ENCODE data around the gene FBXO40. TPM values are rescaled to one million over a fixed set of nuclear protein-coding genes. Genes with fewer than 3 reads are reported as not detected.
A peak's percentile ranks its signal among the peaks of the same experiment; 100 is the strongest.

FBXO40 gene
- total and polyA plus RNA-seq, 9 of the 15 experiments (the other 6 are each of a cell fraction or from before 2014, with no cell fraction given): 0.01 to 0.05 (median 0.04) TPM; not detected in 3

DNA sequence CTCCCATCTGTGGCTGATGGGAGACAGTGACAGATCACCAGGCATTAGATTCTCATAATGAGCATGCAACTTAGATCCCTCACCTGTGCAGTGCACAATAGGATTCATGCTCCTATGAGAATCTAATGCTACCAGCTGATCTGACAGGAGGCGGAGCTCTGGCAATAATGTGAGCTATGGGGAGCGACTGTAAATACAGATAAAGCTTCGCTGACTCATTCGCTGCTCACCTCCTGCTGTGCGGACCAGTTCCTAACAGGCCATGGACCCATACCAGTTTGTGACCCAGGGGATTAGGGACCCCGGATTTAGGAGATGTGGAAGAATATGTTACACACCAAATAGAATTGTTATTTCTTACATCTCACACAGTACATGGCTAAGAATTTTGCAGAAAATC lies 18.7 kb upstream of the FBXO40 start (continued):
- peak; percentile 97 for TF ChIP-seq NFE2 (IDR thresholded peaks at IDR 0.05; ENCODE audit: low read depth)
- no peak for TF ChIP-seq BRF1 (IDR thresholded peaks at IDR 0.05; ENCODE audit: borderline replicate concordance, extremely low read depth, insufficient read length)
- TF ChIP-seq CBX2 (IDR thresholded peaks at IDR 0.05; ENCODE audit: insufficient read depth, low read length, poor library complexity, severe bottlenecking): no peak
- TF ChIP-seq TEAD4 (IDR thresholded peaks at IDR 0.05; ENCODE audit: low read length): peak; percentile 60
- TF ChIP-seq TEAD4 (CRISPR knock-in tag; IDR thresholded peaks at IDR 0.05; ENCODE audit: borderline replicate concordance): no peak
- no peak for TF ChIP-seq NFIC (IDR thresholded peaks at IDR 0.05)
- peak; percentile 88 for TF ChIP-seq SMARCA4 (IDR thresholded peaks at IDR 0.05)
- no peak for TF ChIP-seq TARDBP (IDR thresholded peaks at IDR 0.05)
- TF ChIP-seq, protein P1, sequence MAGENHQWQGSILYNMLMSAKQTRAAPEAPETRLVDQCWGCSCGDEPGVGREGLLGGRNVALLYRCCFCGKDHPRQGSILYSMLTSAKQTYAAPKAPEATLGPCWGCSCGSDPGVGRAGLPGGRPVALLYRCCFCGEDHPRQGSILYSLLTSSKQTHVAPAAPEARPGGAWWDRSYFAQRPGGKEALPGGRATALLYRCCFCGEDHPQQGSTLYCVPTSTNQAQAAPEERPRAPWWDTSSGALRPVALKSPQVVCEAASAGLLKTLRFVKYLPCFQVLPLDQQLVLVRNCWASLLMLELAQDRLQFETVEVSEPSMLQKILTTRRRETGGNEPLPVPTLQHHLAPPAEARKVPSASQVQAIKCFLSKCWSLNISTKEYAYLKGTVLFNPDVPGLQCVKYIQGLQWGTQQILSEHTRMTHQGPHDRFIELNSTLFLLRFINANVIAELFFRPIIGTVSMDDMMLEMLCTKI (IDR thresholded peaks at IDR 0.05; ENCODE audit: partially characterized antibody): no peak
- no peak for TF ChIP-seq TEAD2 (tag; IDR thresholded peaks at IDR 0.05)
- no peak for TF ChIP-seq KDM1A (IDR thresholded peaks at IDR 0.05)
- TF ChIP-seq PML (IDR thresholded peaks at IDR 0.05; ENCODE audit: low read length): no peak
- 0 out of 2 replicates have a peak, but pooled peaks have one; percentile 24 for TF ChIP-seq GATA2 (CRISPR knock-in tag; IDR thresholded peaks at IDR 0.05)
- 0 out of 4 replicates have a peak, but pooled peaks of 1 of the 2 experiments have one; percentile 34 for TF ChIP-seq HDAC1 (IDR thresholded peaks at IDR 0.05)
- no peak for TF ChIP-seq ERF (CRISPR knock-in tag; IDR thresholded peaks at IDR 0.05)
- no peak for TF ChIP-seq ILK (tag; IDR thresholded peaks at IDR 0.05; ENCODE audit: borderline replicate concordance, low read depth)
- TF ChIP-seq, protein P2, sequence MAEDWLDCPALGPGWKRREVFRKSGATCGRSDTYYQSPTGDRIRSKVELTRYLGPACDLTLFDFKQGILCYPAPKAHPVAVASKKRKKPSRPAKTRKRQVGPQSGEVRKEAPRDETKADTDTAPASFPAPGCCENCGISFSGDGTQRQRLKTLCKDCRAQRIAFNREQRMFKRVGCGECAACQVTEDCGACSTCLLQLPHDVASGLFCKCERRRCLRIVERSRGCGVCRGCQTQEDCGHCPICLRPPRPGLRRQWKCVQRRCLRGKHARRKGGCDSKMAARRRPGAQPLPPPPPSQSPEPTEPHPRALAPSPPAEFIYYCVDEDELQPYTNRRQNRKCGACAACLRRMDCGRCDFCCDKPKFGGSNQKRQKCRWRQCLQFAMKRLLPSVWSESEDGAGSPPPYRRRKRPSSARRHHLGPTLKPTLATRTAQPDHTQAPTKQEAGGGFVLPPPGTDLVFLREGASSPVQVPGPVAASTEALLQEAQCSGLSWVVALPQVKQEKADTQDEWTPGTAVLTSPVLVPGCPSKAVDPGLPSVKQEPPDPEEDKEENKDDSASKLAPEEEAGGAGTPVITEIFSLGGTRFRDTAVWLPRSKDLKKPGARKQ (CRISPR knock-in tag; IDR thresholded peaks at IDR 0.05): no peak
- no peak for TF ChIP-seq ZKSCAN8 (CRISPR knock-in tag; IDR thresholded peaks at IDR 0.05)
- peak; percentile 86 for TF ChIP-seq MAFF (IDR thresholded peaks at IDR 0.05; ENCODE audit: low read length)
- TF ChIP-seq CHD1 (IDR thresholded peaks at IDR 0.05; ENCODE audit: low read length): no peak
- TF ChIP-seq PPARD (CRISPR knock-in tag; IDR thresholded peaks at IDR 0.05): no peak
- 0 out of 2 replicates have a peak, but pooled peaks have one; percentile 26 for TF ChIP-seq ATF7 (IDR thresholded peaks at IDR 0.05)
- TF ChIP-seq ZNF431 (CRISPR knock-in tag; IDR thresholded peaks at IDR 0.05): no peak
- peak; percentile 86 for TF ChIP-seq MEIS2 (IDR thresholded peaks at IDR 0.05; ENCODE audit: partially characterized antibody)
- TF ChIP-seq C11orf30 (IDR thresholded peaks at IDR 0.05; ENCODE audit: low read depth): peak; percentile 81
- TF ChIP-seq MAFG (tag; conservative IDR thresholded peaks at IDR 0.05): peak; percentile 73
- no peak for TF ChIP-seq NR2C1 (IDR thresholded peaks at IDR 0.05)
- TF ChIP-seq NR2C1 (tag; IDR thresholded peaks at IDR 0.05): no peak
- TF ChIP-seq GATAD2B (IDR thresholded peaks at IDR 0.05; ENCODE audit: borderline replicate concordance): 0 out of 2 replicates have a peak, but pooled peaks have one; percentile 14
